DMS 273 treated with DMSO at 0.1 percent for 48 hours (cell line): ENCODE measurements around the gene CUX1.
A peak's percentile ranks its signal among the peaks of the same experiment; 100 is the strongest.
"Not testable (repeated sequence)": the region's sequence is repeated elsewhere in the genome, so short reads cannot be mapped to it uniquely, and the experiment has no call there.

Source experiments
- DNase-seq: peaks from one replicate; lab custom pipeline; 2025; lab: John Stamatoyannopoulos, UW

Gene CUX1

GRCh38 chr7:102009628-102010027 is 192.2 kb downstream of the CUX1 start:
- DNase-seq, result no peak

- not testable (repeated sequence) for DNase-seq
These were observed 194.8 kb downstream of the CUX1 start for GRCh38 chr7:102012112-102012830.

- no peak for DNase-seq
These were observed 195.6 kb downstream of the CUX1 start for GRCh38 chr7:102012941-102013461.

GRCh38 chr7:102018876-102019275 is 201.4 kb downstream of the CUX1 start:
- no peak for DNase-seq

GRCh38 chr7:102019461-102019860 is 202.0 kb downstream of the CUX1 start:
- DNase-seq, result no peak

- no peak for DNase-seq
These were observed 204.6 kb downstream of the CUX1 start for GRCh38 chr7:102021841-102022618.

GRCh38 chr7:102024005-102024768 is 206.8 kb downstream of the CUX1 start:
- no peak for DNase-seq

- DNase-seq, result no peak
These were observed 207.5 kb downstream of the CUX1 start for GRCh38 chr7:102024769-102025391.

GRCh38 chr7:102025777-102026176 is 208.4 kb downstream of the CUX1 start:
- not testable (repeated sequence) for DNase-seq

- DNase-seq, result no peak
These were observed 210.9 kb downstream of the CUX1 start for GRCh38 chr7:102028206-102028826.

- no peak for DNase-seq
These were observed 212.2 kb downstream of the CUX1 start for GRCh38 chr7:102029616-102030015.

GRCh38 chr7:102030696-102031095 is 213.3 kb downstream of the CUX1 start:
- DNase-seq, result no peak

GRCh38 chr7:102036958-102037357 is 219.5 kb downstream of the CUX1 start:
- no peak for DNase-seq

GRCh38 chr7:102039706-102040105 is 222.3 kb downstream of the CUX1 start:
- DNase-seq, result no peak

GRCh38 chr7:102040569-102040968 is 223.1 kb downstream of the CUX1 start:
- DNase-seq, result no peak

- DNase-seq, result no peak
These were observed 224.7 kb downstream of the CUX1 start for GRCh38 chr7:102042016-102042656.

- not testable (repeated sequence) for DNase-seq
These were observed 225.4 kb downstream of the CUX1 start for GRCh38 chr7:102042796-102043195.

- no peak for DNase-seq
These were observed 227.2 kb downstream of the CUX1 start for GRCh38 chr7:102044641-102044983.

- DNase-seq, result peak; percentile 46
These were observed 227.7 kb downstream of the CUX1 start for GRCh38 chr7:102044984-102045673.

GRCh38 chr7:102045681-102046372 is 228.4 kb downstream of the CUX1 start:
- DNase-seq, result no peak
